Activated CD8-positive, alpha-beta memory T cell treated with anti-CD3 and anti-CD28 coated beads for 36 hours (primary cell): ENCODE data around the gene DCAF12. TPM values are rescaled to one million over a fixed set of nuclear protein-coding genes. Genes with fewer than 3 reads are reported as not detected.

Experiments
- CTCF ChIA-PET: fragments of 350-600 bp; sonication (Branson Sonifier 250); formaldehyde crosslinking; loops from one replicate; lab custom pipeline; 2021; ENCODE audit warnings: antibody characterized with exemption; lab: Charles Lee
- POLR2A ChIA-PET: fragments of 350-600 bp; sonication (Branson Sonifier 250); formaldehyde crosslinking; loops from one replicate; lab custom pipeline; 2021; ENCODE audit warnings: antibody characterized with exemption; lab: Charles Lee
- total RNA-seq, 2 experiments: library from RNA; stranded (reverse); gene quantifications; one replicate each; pipeline ENCODE4 v1.2.3, GENCODE V29; 2021

Gene DCAF12
- total RNA-seq, 2 experiments from 2014 or later: 43.9 to 46.8 TPM

DNA sequence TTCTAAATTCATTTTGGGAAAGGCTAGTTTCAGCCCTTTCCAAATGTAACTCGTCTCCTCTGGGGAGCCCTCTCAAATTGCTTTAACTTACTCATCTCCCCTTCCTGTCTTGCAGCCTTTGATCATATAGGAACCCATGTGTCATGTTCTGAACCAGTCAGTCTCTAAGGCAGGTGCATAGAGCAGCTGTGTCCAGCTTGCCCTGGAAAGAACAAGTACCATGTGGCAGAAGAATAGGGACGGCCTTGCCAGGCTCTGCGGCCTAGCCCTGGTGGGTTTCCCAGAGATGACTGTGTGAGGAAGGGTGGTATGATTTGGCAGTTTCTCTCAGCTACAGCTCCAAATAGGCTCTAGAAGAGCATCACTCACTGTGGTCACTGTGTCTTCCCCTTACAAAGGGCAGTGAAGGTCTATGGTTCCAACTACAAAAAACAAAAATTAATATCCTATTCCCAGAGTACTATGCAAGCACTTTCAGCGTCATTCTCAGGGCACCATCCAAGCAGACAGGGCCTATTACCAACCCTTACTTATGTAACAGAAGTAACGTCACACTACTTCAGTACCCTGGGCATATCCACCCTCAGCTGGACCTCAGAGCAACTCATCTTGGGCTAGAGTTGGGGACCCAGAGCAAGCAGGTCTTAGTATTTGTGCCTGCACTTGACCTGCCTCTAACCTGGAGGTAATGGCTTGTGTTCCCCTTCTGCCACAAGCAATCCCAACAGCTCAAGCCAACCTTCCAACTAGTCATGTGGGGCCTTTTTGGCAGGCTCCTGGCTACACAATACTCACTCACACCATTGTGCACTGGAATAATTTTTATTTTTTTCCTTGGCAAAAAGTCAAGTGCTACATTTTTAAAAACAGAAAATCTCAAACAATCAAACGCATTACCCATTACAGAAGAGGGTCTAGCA is 40.7 kb downstream of the DCAF12 start:
- POLR2A ChIA-PET: no interaction called here
- CTCF ChIA-PET: interaction anchor here (2.4 kb wide), 1 partner anchor 12 kb away, joined by 8 read pairs; no protein-coding TSS in a partner anchor

DNA sequence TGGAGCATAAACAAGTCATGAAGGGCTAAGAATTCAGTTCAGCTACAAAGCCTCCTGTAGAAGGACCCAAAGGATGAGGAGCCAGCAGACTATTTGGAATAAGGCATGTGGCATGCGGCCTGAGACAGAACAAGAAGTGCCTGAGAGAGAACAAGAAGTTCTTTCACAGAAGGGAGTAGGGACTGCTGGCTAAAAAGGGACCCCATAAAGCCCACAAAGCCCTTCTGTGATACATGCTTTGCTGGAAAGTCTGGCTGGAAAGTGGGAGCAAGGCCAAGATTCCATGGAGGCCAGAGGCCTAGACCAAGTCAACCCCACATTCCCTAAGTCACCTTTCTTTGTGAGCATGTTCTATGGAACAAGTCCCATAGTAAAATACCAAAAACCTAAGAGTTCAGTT is 41.9 kb downstream of the DCAF12 start:
- CTCF ChIA-PET: interaction anchor here (2.4 kb wide), 1 partner anchor 11 kb away, joined by 8 read pairs; no protein-coding TSS in a partner anchor
- POLR2A ChIA-PET: no interaction called here

DNA sequence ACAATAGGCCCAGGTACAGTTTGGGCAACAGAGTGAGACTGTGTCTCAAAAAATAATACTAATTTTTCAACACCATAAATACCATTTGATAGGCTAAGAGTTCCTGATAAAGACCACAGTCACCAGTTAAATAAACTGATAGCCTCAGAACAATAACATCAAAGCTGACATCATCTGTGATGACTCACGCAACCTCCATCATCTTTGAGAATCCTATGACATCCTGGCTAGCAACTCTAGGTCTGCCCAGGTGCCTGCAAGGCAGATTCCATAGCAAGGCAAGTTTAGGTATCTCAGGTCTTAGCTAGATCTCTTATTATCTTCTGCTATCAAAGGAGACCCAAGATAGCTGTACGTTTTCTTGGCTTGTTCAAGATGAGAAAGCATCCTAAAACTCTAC is 47.3 kb downstream of the DCAF12 start:
- ChIA-PET CTCF (interaction anchor here (0.8 kb wide), 1 partner anchor 174 kb away, joined by 3 read pairs; no protein-coding TSS in a partner anchor), POLR2A (no interaction called here)

- ChIA-PET POLR2A (no interaction called here), CTCF (interaction anchor here (0.6 to 2.2 kb wide), 12 partner anchors 8 to 185 kb away, joined by 3 to 8 read pairs (median 4); no protein-coding TSS in a partner anchor)
Observed at GRCh38 chr9:34072868-34073590, 53.5 kb downstream of the DCAF12 start.

GRCh38 chr9:34072410-34072809 is 54.1 kb downstream of the DCAF12 start:
- ChIA-PET POLR2A (no interaction called here), CTCF (interaction anchor here (0.5 to 1.7 kb wide), 4 partner anchors 19 to 67 kb away, joined by 3 to 4 read pairs (median 4); no protein-coding TSS in a partner anchor)

- POLR2A ChIA-PET: interaction anchor here (0.6 kb wide), 1 partner anchor 93 kb away, joined by 8 read pairs; no protein-coding TSS in a partner anchor
- CTCF ChIA-PET: no interaction called here
Observed at GRCh38 chr9:34070606-34071324, 55.7 kb downstream of the DCAF12 start.

DNA sequence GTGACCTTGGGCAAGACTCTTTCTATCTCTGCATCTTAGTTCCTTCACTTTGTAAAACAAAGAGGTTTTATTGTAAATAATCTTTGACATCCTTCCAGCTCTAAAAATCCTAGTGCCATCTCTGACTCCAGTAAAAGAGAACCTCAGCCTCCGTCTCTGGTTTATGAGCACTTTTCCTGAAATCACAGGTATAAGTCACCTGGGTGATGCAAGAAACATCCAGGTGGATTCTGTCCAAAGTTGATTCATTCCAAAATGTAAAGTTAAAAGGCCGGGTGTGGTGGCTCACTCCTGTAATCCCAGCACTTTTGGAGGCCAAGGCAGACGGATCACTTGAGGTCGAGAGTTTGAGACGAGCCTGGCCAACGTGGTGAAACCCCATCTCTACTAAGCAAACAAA is 56.7 kb downstream of the DCAF12 start:
- ChIA-PET POLR2A (no interaction called here), CTCF (interaction anchor here (0.7 kb wide), 1 partner anchor 22 kb away, joined by 3 read pairs; no protein-coding TSS in a partner anchor)

DNA sequence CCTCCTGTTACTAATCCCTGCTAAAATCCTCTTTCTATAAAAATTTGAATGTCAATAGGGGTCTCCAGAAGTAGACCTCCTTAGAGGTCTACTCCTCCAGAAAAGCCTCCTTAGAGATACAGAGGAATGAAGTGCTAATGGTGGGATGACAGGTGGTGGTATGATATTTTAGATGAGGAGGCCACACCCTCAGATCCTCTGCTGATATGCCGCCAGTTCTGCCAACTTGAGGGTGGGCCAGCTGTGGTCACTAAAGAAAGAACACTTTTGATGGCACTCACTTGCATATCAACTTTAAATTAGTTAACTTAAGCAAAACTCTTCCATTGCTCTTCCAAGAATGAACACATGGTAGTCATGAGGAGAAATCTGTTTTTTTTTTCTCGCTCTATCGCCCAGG is 61.0 kb downstream of the DCAF12 start:
- POLR2A ChIA-PET: interaction anchor here (0.5 kb wide), 1 partner anchor 115 kb away, joined by 7 read pairs; no protein-coding TSS in a partner anchor
- CTCF ChIA-PET: interaction anchor here (1.4 kb wide), 1 partner anchor 8 kb away, joined by 5 read pairs; no protein-coding TSS in a partner anchor

DNA sequence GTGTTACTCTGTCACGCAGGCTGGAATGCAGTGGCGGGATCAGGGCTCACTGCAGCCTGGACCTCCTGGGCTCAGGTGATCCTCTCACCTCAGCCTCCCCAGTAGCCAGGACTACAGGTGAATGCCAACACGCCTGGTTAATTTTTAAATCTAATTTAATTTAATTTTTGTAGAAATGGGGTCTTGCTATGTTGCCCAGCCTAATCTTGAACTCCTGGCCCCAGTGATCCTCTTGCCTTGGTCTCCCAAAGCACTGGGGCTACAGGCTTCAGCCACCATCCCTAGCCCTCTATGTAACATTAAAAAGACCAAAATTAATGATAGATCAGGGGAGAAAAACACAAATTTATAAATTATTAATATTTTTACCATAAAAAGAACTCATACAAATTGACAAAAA is 66.5 kb downstream of the DCAF12 start:
- ChIA-PET CTCF (no interaction called here), POLR2A (no interaction called here)

DNA sequence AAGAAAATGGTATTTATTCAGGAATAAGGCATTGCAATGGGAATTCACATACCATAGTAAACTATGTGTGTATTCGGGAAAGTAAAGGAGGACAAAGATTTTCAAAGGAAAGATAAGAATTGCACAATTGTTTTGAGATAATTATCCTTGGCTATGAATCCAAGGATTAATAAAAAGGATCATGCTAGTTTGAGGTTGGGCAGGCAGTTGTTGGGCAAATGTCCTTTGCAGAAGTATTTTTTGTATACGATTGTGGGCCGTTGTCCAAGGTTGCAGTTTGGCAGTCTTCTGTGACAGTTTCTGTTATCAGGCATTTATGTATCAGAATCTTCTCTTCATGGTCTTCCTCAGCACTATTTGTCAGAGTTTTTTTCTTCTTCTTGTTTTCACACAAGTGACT is 67.2 kb downstream of the DCAF12 start:
- POLR2A ChIA-PET: no interaction called here
- CTCF ChIA-PET: no interaction called here

GRCh38 chr9:34049630-34050384 is 76.7 kb downstream of the DCAF12 start:
- CTCF ChIA-PET: interaction anchor here (0.5 kb wide), 1 partner anchor 13 kb away, joined by 3 read pairs; no protein-coding TSS in a partner anchor

GRCh38 chr9:34048727-34049629 is 77.5 kb downstream of the DCAF12 start, which contains the start of gene UBAP2:
TSS of gene UBAP2 (minus strand) at chr9:34048887. CDS start at chr9:34017148, 31,739 bp downstream.
- CTCF ChIA-PET: interaction anchor here (0.5 kb wide), 1 partner anchor 12 kb away, joined by 3 read pairs; no protein-coding TSS in a partner anchor
- POLR2A ChIA-PET: interaction anchor here (0.5 to 2.1 kb wide), 6 partner anchors 8 to 328 kb away, joined by 3 to 7 read pairs (median 4); partner anchors contain the start of genes MYORG and UBE2R2

More at GRCh38 chr9:34049630-34050384, 76.7 kb downstream of the DCAF12 start:
- POLR2A ChIA-PET: interaction anchor here (1.2 to 2.1 kb wide), 3 partner anchors 9 to 327 kb away, joined by 3 to 7 read pairs (median 3); partner anchors contain the start of genes MYORG and UBE2R2

GRCh38 chr9:34047864-34048726 is 78.4 kb downstream of the DCAF12 start:
- ChIA-PET CTCF (interaction anchor here (0.6 to 0.7 kb wide), 2 partner anchors 22 to 332 kb away, joined by 3 read pairs; no protein-coding TSS in a partner anchor), POLR2A (interaction anchor here (0.5 to 2.1 kb wide), 8 partner anchors 10 to 1098 kb away, joined by 3 to 7 read pairs (median 3); partner anchors contain the start of genes MYORG and UBE2R2)

DNA sequence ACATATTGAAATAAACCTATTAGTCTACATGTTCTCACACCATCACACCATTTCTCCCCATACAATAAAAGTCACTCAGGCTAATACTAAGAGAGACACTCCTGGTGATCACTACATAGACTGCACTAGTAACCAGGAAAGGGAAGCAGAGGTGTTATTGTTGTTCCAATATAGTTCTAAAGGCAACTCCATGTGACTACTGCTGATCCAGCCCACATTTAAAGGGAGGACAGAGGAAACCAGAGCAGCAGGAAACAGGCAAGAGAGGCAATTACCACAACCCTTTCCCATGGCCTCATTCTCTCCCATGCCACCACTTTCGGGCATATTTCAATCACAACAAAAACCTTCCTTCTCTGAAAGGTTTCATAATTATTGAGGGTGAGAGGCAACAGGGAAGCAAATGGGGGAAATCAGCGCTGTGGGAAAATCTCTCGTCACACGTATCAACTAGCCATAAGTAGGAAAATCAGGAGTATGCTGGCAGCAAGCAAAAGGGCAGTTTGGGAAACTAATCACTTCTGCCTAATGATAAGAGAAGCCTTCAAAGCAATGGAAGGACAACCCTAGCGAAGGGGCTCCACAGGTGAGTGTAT is 79.6 kb downstream of the DCAF12 start:
- CTCF ChIA-PET: interaction anchor here (0.5 kb wide), 1 partner anchor 301 kb away, joined by 5 read pairs; no protein-coding TSS in a partner anchor

GRCh38 chr9:34045903-34046302 is 80.6 kb downstream of the DCAF12 start:
- CTCF ChIA-PET: no interaction called here

More for the DNA sequence above, 79.6 kb downstream of the DCAF12 start:
- POLR2A ChIA-PET: no interaction called here

More at GRCh38 chr9:34045903-34046302, 80.6 kb downstream of the DCAF12 start:
- POLR2A ChIA-PET: interaction anchor here (0.6 kb wide), 1 partner anchor 11 kb away, joined by 4 read pairs; no protein-coding TSS in a partner anchor
